ENCODE data around the gene TMEM53. TPM values are rescaled to one million over a fixed set of nuclear protein-coding genes. Genes with fewer than 3 reads are reported as not detected.

TMEM53 gene
- total RNA-seq, 1 experiment from 2014 or later = 6.2 TPM

DNA sequence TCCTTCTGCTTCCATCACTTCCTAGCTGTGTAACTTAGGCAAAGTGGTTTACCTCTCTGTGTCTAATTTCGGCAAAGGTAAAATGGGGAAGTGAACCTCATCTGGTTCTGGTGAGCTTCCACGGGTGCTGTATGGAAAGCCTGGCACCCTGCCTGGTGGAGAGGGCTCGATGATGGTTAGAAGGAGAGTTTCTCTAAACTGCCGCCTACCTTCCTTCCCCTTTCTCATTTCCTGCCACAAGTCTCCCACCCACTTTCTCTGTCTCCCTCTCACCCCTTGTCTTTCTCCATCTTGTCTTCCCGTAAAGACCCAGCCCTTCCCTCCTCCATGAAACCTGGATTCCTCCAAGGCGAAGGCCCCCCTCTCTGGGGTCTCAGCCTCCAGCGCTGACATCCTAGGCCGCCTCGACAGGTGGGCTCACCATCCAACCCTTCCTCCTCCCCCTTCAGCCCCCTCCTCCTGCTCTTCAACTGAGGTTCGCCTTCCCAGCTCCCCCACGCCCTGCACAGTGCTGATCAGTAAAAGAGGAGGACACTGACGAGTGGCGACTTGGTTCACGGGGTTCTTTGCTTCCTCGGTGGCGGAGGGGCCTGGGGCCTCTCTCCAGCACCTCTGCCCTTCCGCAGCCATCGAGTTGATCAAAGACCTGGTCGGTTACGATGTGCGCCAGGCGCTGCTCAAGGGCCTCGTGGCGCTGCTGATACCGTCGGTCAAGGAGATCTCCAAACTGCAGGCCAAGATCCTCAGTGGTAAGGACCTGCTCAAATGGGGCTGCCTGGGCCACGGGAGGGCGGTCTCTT lies 49.4 kb upstream of the TMEM53 start:
- TF ChIP-seq, protein P1, sequence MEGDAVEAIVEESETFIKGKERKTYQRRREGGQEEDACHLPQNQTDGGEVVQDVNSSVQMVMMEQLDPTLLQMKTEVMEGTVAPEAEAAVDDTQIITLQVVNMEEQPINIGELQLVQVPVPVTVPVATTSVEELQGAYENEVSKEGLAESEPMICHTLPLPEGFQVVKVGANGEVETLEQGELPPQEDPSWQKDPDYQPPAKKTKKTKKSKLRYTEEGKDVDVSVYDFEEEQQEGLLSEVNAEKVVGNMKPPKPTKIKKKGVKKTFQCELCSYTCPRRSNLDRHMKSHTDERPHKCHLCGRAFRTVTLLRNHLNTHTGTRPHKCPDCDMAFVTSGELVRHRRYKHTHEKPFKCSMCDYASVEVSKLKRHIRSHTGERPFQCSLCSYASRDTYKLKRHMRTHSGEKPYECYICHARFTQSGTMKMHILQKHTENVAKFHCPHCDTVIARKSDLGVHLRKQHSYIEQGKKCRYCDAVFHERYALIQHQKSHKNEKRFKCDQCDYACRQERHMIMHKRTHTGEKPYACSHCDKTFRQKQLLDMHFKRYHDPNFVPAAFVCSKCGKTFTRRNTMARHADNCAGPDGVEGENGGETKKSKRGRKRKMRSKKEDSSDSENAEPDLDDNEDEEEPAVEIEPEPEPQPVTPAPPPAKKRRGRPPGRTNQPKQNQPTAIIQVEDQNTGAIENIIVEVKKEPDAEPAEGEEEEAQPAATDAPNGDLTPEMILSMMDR (conservative IDR thresholded peaks at IDR 0.05) = no peak
- Histone ChIP-seq H2AFZ (ENCODE audit: low read length) (no peak overlapping the region), H3K4me1 (ENCODE audit: insufficient read depth, low read length) (no peaks in the 10 kb centered on the region), H2BK5ac (ENCODE audit: insufficient read length, low read length) (no peak overlapping the region), H3K79me1 (ENCODE audit: insufficient read depth, low read depth, low read length, poor library complexity, severe bottlenecking) (no peaks in the 10 kb centered on the region), H3K9me3 (ENCODE audit: control insufficient read depth, low read depth, low read length) (no peaks in the 10 kb centered on the region), H2AK5ac (ENCODE audit: insufficient read length, low read length) (no peak overlapping the region), H4K5ac (ENCODE audit: insufficient read length, low read depth, low read length) (no peak overlapping the region), H3K4ac (ENCODE audit: low read depth, low read length) (no peak overlapping the region), H3K14ac (ENCODE audit: insufficient read depth, low read length) (no peak overlapping the region), H4K91ac (ENCODE audit: insufficient read length, low read depth, low read length) (no peak overlapping the region), H3T11ph (ENCODE audit: low read length) (no peak overlapping the region), H3K23ac (ENCODE audit: insufficient read length, low read depth, low read length) (no peak overlapping the region), H2BK12ac (ENCODE audit: insufficient read length, low read depth, low read length) (no peak overlapping the region), H3K4me2 (ENCODE audit: insufficient read depth, insufficient read length, low read length) (no peak overlapping the region), H3K27ac (ENCODE audit: insufficient read length, low read depth, low read length) (no peak overlapping the region), H3K79me2 (ENCODE audit: insufficient read depth, low read length) (no peaks in the 10 kb centered on the region), H3K27me3 (ENCODE audit: insufficient read depth, low read length) (no peaks in the 10 kb centered on the region), H3K23me2 (ENCODE audit: insufficient read length, low read depth, low read length, poor library complexity, severe bottlenecking) (no peaks in the 10 kb centered on the region), H2BK20ac (ENCODE audit: low read depth, low read length, poor library complexity, severe bottlenecking) (no peak overlapping the region), H3K18ac (ENCODE audit: insufficient read length, low read depth, low read length) (no peak overlapping the region), H2BK120ac (ENCODE audit: low read depth, low read length, poor library complexity, severe bottlenecking) (no peak overlapping the region), H4K20me1 (ENCODE audit: control insufficient read depth, insufficient read depth, insufficient read length) (no peaks in the 10 kb centered on the region), H3K9ac (ENCODE audit: extremely low read depth, insufficient read length, low read length) (no peak overlapping the region), H3K56ac (ENCODE audit: insufficient read length, low read depth, low read length) (no peak overlapping the region), H2BK15ac (ENCODE audit: low read depth, low read length) (no peak overlapping the region), H4K8ac (replicated peaks; ENCODE audit: insufficient read length, low read depth, low read length) (no peak overlapping the region)
- H3K9me3 Mint-ChIP-seq = peaks cover 0 to 2% of the 10 kb centered on the region in 2 experiments; a peak in 1 of 5 replicates
- no CpG with 5 or more reads among the region's 28 CpGs for WGBS (ENCODE audit: extremely low coverage, insufficient read length, low lambda C conversion rate)
- H3K4me3 Mint-ChIP-seq = no peak overlapping the region
- peaks cover 14 to 18% of the 10 kb centered on the region in 2 experiments for H3K4me1 Mint-ChIP-seq
- peak overlapping the region; percentile 34 to 71 (median 54); a peak in 3 of 7 replicates for H3K27ac Mint-ChIP-seq
- no peaks in the 10 kb centered on the region for H3K36me3 Mint-ChIP-seq (ENCODE audit: insufficient read depth in 1 of 3, low read depth in 3 of 3)
- no peak for DNase-seq
- peaks cover 1% of the 10 kb centered on the region for H3K27me3 Mint-ChIP-seq (ENCODE audit: low read depth)
